ENCODE data around the gene STRADA. TPM values are rescaled to one million over a fixed set of nuclear protein-coding genes. Genes with fewer than 3 reads are reported as not detected.

STRADA gene
- total RNA-seq, 6 donors from 2014 or later, result 18.7 to 60.8 (median 32.4) TPM

- no peak for DNase-seq
- Histone ChIP-seq H3K4me1 (peaks cover 21 to 28% (median 24%) of the 10 kb centered on the region in 4 donors), H3K4me3 (no peak overlapping the region), H3K27ac (no peak overlapping the region), H3K9me3 (no peaks in the 10 kb centered on the region), H3K27me3 (no peaks in the 10 kb centered on the region), H3K36me3 (peaks cover 7 to 53% (median 34%) of the 10 kb centered on the region in 4 donors)
- ATAC-seq (ENCODE audit: low FRiP score in 2 of 2), result no peak
- no peak for TF ChIP-seq CTCF (IDR thresholded peaks at IDR 0.05)
- TF ChIP-seq POLR2AphosphoS5 (IDR thresholded peaks at IDR 0.05), result no peak
- TF ChIP-seq EP300 (IDR thresholded peaks at IDR 0.05), result no peak
- TF ChIP-seq POLR2A (IDR thresholded peaks at IDR 0.05), result no peak
These were observed 58.6 kb downstream of the STRADA start for GRCh38 chr17:63682981-63683380.

- ATAC-seq (ENCODE audit: low FRiP score in 2 of 2) (no peak), DNase-seq (no peak)
- TF ChIP-seq CTCF (IDR thresholded peaks at IDR 0.05) (no peak), POLR2A (IDR thresholded peaks at IDR 0.05) (no peak)
- no peak overlapping the region for H3K27ac ChIP-seq
- WGBS, 2 donors, result 94 to 100% methylated on average over 1 of the region's 1 CpG
- H3K27me3 ChIP-seq, result no peaks in the 10 kb centered on the region
- peaks cover 7 to 51% (median 33%) of the 10 kb centered on the region in 4 donors for H3K36me3 ChIP-seq
- no peak overlapping the region for H3K4me3 ChIP-seq
- peaks cover 22 to 34% (median 25%) of the 10 kb centered on the region in 4 donors for H3K4me1 ChIP-seq
- H3K9me3 ChIP-seq, result no peaks in the 10 kb centered on the region
These were observed 59.2 kb downstream of the STRADA start for GRCh38 chr17:63682441-63682840.

GRCh38 chr17:63681530-63681929 is 60.1 kb downstream of the STRADA start:
- no peaks in the 10 kb centered on the region for H3K27me3 ChIP-seq
- peaks cover 30 to 41% (median 34%) of the 10 kb centered on the region in 4 donors for H3K4me1 ChIP-seq
- no peak overlapping the region for H3K4me3 ChIP-seq
- H3K27ac ChIP-seq, result peak overlapping the region; percentile 15 to 71 (median 38)
- TF ChIP-seq CTCF (IDR thresholded peaks at IDR 0.05) (no peak), EP300 (IDR thresholded peaks at IDR 0.05) (no peak), POLR2AphosphoS5 (IDR thresholded peaks at IDR 0.05) (peak in 1 of 2 donors; percentile 33), POLR2A (IDR thresholded peaks at IDR 0.05) (no peak)
- 59 to 79% methylated on average over 8 of the region's 8 CpGs for WGBS, 2 donors
- peaks cover 7 to 46% (median 35%) of the 10 kb centered on the region in 4 donors for H3K36me3 ChIP-seq
- H3K9me3 ChIP-seq, result no peaks in the 10 kb centered on the region
- ATAC-seq (ENCODE audit: low FRiP score in 2 of 2) (peak in 1 of 2 donors; percentile 67), DNase-seq (peak in 1 of 2 donors; percentile 69)

GRCh38 chr17:63680700-63681099 is 60.9 kb downstream of the STRADA start:
- 67 to 71% methylated on average over 1 of the region's 1 CpG for WGBS, 2 donors
- H3K4me3 ChIP-seq, result no peak overlapping the region

More at GRCh38 chr17:63680700-63681099, 60.9 kb downstream of the STRADA start:
- Histone ChIP-seq H3K36me3 (peaks cover 7 to 38% (median 32%) of the 10 kb centered on the region in 4 donors), H3K27me3 (no peaks in the 10 kb centered on the region), H3K4me1 (peaks cover 38 to 47% (median 42%) of the 10 kb centered on the region in 4 donors), H3K27ac (peak overlapping the region in 3 of 4 donors; percentile 35 to 71 (median 44)), H3K9me3 (no peaks in the 10 kb centered on the region)
- no peak for ATAC-seq (ENCODE audit: low FRiP score in 2 of 2)
- TF ChIP-seq CTCF (IDR thresholded peaks at IDR 0.05), result no peak
- TF ChIP-seq POLR2AphosphoS5 (IDR thresholded peaks at IDR 0.05), result no peak
- no peak for TF ChIP-seq POLR2A (IDR thresholded peaks at IDR 0.05)
- no peak for TF ChIP-seq EP300 (IDR thresholded peaks at IDR 0.05)
- DNase-seq, result no peak
